ENCODE data around the gene NEMP1. TPM values are rescaled to one million over a fixed set of nuclear protein-coding genes. Genes with fewer than 3 reads are reported as not detected.

The NEMP1 gene
- total and polyA plus RNA-seq, 2 of the 13 experiments (the other 11 are each of a cell fraction or from before 2014, with no cell fraction given), result 11.4 to 12.9 TPM

DNA sequence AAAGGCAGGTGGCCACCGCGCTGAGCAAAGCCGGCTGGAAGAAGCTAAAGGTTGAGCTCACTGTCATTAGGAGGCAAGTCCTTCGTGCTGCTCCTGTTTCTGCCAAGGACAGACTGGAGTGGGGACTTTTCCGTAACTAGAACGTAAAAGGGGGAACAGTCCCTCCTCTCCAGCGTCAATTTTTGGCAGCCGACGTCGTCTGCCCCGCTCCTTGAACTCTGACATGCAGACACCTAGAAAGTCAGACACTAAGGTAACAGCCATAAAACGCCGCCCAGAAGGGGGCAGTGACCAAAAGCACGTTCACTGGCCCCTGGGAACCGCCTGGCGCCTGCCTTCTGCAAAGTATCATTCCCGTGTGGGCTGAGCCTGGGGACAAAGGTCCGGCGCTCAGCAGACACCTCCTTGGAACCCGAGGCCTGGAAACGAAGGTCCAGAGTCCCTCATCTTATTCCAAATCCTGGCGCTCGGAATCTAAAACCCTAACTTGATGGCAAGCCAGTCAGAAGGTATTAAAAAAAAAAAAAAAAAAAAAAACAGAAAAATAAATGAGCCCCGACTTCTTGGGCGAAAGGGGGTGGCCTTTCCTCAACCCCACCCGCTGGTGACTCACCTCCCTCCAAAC, 48.6 kb upstream of the NEMP1 start (continued):
- TF ChIP-seq SSRP1 (CRISPR knock-in tag; IDR thresholded peaks at IDR 0.05) (no peak), ZFP36 (IDR thresholded peaks at IDR 0.05; ENCODE audit: borderline replicate concordance, low read depth, low read length, partially characterized antibody) (no peak), ZNF124 (CRISPR knock-in tag; IDR thresholded peaks at IDR 0.05) (no peak), AKAP8 (CRISPR knock-in tag; IDR thresholded peaks at IDR 0.05) (peak; percentile 70; the same call in 1 of the 2 replicates), ZFP90 (CRISPR knock-in tag; IDR thresholded peaks at IDR 0.05; ENCODE audit: borderline replicate concordance) (no peak), REL (CRISPR knock-in tag; conservative IDR thresholded peaks at IDR 0.05) (no peak), ZNF772 (CRISPR knock-in tag; IDR thresholded peaks at IDR 0.05) (0 out of 2 replicates have a peak, but pooled peaks have one; percentile 33), TRIM24 (CRISPR knock-in tag; IDR thresholded peaks at IDR 0.05) (no peak), TCF7L2 (IDR thresholded peaks at IDR 0.05; ENCODE audit: low read depth, low read length) (no peak), AGO1 (IDR thresholded peaks at IDR 0.05; ENCODE audit: low read depth, low read length, poor library complexity, severe bottlenecking) (no peak), KDM3A (CRISPR knock-in tag; IDR thresholded peaks at IDR 0.05; ENCODE audit: low read depth) (0 out of 2 replicates have a peak, but pooled peaks have one; percentile 64), POLR2AphosphoS2 (IDR thresholded peaks at IDR 0.05; ENCODE audit: low read depth, low read length) (no peak), CHD4 (IDR thresholded peaks at IDR 0.05; ENCODE audit: borderline replicate concordance, low read length) (no peak), IRX3 (CRISPR knock-in tag; IDR thresholded peaks at IDR 0.05; ENCODE audit: borderline replicate concordance, low read depth) (no peak)
- TF ChIP-seq, protein P1, sequence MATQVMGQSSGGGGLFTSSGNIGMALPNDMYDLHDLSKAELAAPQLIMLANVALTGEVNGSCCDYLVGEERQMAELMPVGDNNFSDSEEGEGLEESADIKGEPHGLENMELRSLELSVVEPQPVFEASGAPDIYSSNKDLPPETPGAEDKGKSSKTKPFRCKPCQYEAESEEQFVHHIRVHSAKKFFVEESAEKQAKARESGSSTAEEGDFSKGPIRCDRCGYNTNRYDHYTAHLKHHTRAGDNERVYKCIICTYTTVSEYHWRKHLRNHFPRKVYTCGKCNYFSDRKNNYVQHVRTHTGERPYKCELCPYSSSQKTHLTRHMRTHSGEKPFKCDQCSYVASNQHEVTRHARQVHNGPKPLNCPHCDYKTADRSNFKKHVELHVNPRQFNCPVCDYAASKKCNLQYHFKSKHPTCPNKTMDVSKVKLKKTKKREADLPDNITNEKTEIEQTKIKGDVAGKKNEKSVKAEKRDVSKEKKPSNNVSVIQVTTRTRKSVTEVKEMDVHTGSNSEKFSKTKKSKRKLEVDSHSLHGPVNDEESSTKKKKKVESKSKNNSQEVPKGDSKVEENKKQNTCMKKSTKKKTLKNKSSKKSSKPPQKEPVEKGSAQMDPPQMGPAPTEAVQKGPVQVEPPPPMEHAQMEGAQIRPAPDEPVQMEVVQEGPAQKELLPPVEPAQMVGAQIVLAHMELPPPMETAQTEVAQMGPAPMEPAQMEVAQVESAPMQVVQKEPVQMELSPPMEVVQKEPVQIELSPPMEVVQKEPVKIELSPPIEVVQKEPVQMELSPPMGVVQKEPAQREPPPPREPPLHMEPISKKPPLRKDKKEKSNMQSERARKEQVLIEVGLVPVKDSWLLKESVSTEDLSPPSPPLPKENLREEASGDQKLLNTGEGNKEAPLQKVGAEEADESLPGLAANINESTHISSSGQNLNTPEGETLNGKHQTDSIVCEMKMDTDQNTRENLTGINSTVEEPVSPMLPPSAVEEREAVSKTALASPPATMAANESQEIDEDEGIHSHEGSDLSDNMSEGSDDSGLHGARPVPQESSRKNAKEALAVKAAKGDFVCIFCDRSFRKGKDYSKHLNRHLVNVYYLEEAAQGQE (IDR thresholded peaks at IDR 0.05; ENCODE audit: borderline replicate concordance in 1 of 2, low read depth in 1 of 2, low read length in 2 of 2), result no peak
- TF ChIP-seq, protein P2, sequence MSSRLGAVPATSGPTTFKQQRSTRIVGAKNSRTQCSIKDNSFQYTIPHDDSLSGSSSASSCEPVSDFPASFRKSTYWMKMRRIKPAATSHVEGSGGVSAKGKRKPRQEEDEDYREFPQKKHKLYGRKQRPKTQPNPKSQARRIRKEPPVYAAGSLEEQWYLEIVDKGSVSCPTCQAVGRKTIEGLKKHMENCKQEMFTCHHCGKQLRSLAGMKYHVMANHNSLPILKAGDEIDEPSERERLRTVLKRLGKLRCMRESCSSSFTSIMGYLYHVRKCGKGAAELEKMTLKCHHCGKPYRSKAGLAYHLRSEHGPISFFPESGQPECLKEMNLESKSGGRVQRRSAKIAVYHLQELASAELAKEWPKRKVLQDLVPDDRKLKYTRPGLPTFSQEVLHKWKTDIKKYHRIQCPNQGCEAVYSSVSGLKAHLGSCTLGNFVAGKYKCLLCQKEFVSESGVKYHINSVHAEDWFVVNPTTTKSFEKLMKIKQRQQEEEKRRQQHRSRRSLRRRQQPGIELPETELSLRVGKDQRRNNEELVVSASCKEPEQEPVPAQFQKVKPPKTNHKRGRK (CRISPR knock-in tag; IDR thresholded peaks at IDR 0.05), result no peak
- TF ChIP-seq, protein P3, sequence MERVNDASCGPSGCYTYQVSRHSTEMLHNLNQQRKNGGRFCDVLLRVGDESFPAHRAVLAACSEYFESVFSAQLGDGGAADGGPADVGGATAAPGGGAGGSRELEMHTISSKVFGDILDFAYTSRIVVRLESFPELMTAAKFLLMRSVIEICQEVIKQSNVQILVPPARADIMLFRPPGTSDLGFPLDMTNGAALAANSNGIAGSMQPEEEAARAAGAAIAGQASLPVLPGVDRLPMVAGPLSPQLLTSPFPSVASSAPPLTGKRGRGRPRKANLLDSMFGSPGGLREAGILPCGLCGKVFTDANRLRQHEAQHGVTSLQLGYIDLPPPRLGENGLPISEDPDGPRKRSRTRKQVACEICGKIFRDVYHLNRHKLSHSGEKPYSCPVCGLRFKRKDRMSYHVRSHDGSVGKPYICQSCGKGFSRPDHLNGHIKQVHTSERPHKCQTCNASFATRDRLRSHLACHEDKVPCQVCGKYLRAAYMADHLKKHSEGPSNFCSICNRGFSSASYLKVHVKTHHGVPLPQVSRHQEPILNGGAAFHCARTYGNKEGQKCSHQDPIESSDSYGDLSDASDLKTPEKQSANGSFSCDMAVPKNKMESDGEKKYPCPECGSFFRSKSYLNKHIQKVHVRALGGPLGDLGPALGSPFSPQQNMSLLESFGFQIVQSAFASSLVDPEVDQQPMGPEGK (CRISPR knock-in tag; IDR thresholded peaks at IDR 0.05), result peak; percentile 70
- TF ChIP-seq, protein P4, sequence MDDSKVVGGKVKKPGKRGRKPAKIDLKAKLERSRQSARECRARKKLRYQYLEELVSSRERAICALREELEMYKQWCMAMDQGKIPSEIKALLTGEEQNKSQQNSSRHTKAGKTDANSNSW (CRISPR knock-in tag; IDR thresholded peaks at IDR 0.05; ENCODE audit: borderline replicate concordance), result no peak
- TF ChIP-seq, protein P5, sequence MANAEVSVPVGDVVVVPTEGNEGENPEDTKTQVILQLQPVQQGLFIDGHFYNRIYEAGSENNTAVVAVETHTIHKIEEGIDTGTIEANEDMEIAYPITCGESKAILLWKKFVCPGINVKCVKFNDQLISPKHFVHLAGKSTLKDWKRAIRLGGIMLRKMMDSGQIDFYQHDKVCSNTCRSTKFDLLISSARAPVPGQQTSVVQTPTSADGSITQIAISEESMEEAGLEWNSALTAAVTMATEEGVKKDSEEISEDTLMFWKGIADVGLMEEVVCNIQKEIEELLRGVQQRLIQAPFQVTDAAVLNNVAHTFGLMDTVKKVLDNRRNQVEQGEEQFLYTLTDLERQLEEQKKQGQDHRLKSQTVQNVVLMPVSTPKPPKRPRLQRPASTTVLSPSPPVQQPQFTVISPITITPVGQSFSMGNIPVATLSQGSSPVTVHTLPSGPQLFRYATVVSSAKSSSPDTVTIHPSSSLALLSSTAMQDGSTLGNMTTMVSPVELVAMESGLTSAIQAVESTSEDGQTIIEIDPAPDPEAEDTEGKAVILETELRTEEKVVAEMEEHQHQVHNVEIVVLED (CRISPR knock-in tag; IDR thresholded peaks at IDR 0.05; ENCODE audit: borderline replicate concordance), result no peak

All from HepG2 (cell line).